VCaP (cell line): ENCODE results near the gene COL9A3.

ENCODE experiments used
- H3K27ac ChIP-seq: fragments of 450-650 bp; 2 replicates; pipeline ENCODE4 v1.5.1; 2017
- CTCF ChIP-seq: fragments of 450-650 bp; conservative IDR thresholded peaks from 2 replicates; pipeline ENCODE4 v1.5.1; 2017; ENCODE audit warnings: mild to moderate bottlenecking, moderate library complexity

Gene COL9A3

GRCh38 chr20:62880935-62881661 is 64.2 kb downstream of the COL9A3 start:
- H3K27ac ChIP-seq = no peak overlapping the region
- TF ChIP-seq CTCF = no peak

GRCh38 chr20:62881662-62882395 is 65.0 kb downstream of the COL9A3 start:
- no peak overlapping the region for H3K27ac ChIP-seq
- no peak for TF ChIP-seq CTCF

GRCh38 chr20:62882426-62882825 is 65.6 kb downstream of the COL9A3 start:
- TF ChIP-seq CTCF = no peak
- H3K27ac ChIP-seq = no peak overlapping the region

GRCh38 chr20:62884556-62884955 is 67.7 kb downstream of the COL9A3 start:
- TF ChIP-seq CTCF = no peak
- H3K27ac ChIP-seq = no peak overlapping the region

GRCh38 chr20:62885046-62885895 is 68.4 kb downstream of the COL9A3 start:
- peak overlapping the region; percentile 82; the same call in 1 of the 2 replicates for H3K27ac ChIP-seq

GRCh38 chr20:62885896-62886708 is 69.3 kb downstream of the COL9A3 start:
- no peak for TF ChIP-seq CTCF
- peak overlapping the region; percentile 82 for H3K27ac ChIP-seq

More at GRCh38 chr20:62885046-62885895, 68.4 kb downstream of the COL9A3 start:
- no peak for TF ChIP-seq CTCF
